ENCODE data around the gene TTLL5. TPM values are rescaled to one million over a fixed set of nuclear protein-coding genes. Genes with fewer than 3 reads are reported as not detected.

Gene TTLL5
- total RNA-seq, 2 experiments from 2014 or later: 23.6 to 28.4 TPM

DNA sequence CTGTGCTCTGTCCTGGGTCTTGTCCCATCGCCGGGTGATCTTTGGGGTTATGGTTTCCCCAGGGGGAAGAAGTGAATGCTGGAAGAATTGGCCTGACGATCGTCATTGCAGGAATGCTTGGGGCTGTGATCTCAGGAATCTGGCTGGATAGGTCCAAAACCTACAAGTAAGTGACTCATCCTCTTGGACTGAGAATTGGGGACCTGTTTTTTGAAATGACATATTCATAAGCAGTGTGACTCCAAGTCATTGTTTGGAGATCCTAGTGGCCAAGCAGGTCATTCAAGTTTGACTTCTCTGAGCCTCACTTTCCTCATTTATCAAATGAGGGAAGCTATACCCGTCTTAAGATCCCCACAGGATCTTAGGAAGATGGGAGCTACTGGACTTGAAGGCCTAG, 26.2 kb upstream of the TTLL5 start:
- CTCF ChIA-PET: interaction anchor here (0.7 kb wide), 1 partner anchor 15 kb away, joined by 3 read pairs; no protein-coding TSS in a partner anchor
- DNase-seq: no peak
- Mint-ChIP-seq H3K27ac (no peak overlapping the region), H3K9me3 (no peaks in the 10 kb centered on the region), H3K4me1 (ENCODE audit: low read depth) (no peaks in the 10 kb centered on the region), H3K4me3 (no peak overlapping the region), H3K36me3 (peaks cover 3% of the 10 kb centered on the region), H3K27me3 (no peaks in the 10 kb centered on the region)
- POLR2A ChIA-PET: no interaction called here
- intact Hi-C loops (cut with micrococcal nuclease): no loop called here

DNA sequence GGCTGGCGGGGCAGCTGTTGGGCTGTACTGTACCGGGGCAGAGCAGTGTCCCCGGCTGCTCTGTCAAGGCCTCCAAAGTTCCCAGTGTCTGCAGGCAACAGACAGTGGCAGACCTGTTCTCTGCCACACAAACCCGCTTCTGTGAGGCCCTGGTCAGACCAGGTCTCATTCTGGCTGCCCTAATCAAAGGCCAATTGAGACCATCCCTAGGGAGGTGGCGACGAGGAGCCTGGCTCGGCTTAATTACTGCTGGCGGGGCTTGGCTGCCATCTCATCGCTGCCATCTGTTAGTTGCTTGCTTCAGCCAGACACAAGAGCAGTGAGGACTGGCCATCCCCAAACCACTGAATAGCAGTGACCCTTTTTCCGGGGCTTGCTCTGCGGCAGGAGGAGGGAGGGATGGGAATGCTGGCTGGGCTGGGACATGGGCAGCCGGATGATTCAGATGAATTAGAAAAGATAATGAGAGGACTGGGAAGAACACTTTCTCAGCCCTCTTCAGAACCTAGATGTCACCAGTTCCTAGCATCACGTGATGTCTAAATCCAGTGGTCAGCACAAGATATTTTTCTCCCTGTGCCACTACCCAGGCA, 24.9 kb upstream of the TTLL5 start:
- no peaks in the 10 kb centered on the region for H3K27me3 Mint-ChIP-seq
- CTCF ChIA-PET: no interaction called here

DNA sequence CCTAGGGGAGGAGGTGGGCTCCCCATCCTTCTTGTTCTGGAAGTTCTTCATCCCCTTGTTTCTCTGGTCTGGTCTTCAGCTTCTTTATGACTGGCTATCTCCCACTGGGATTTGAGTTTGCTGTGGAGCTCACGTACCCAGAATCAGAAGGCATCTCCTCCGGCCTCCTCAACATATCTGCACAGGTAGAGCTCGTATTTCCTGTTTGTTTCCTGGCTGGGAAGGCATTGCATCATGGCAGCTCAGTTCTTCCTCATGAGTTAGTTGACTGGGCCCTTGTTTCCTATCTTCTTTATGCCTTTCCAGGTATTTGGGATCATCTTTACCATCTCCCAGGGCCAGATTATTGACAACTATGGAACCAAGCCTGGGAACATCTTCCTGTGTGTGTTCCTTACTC, 20.2 kb upstream of the TTLL5 start:
- intact Hi-C loops (cut with micrococcal nuclease): no loop called here
- peaks cover 2% of the 10 kb centered on the region for H3K36me3 Mint-ChIP-seq
- H3K27ac Mint-ChIP-seq: no peak overlapping the region
- DNase-seq: no peak
- H3K4me3 Mint-ChIP-seq: no peak overlapping the region
- POLR2A ChIA-PET: no interaction called here
- CTCF ChIA-PET: interaction anchor here (1.3 to 1.5 kb wide), 2 partner anchors 13 to 63 kb away, joined by 3 to 7 read pairs; no protein-coding TSS in a partner anchor
- H3K4me1 Mint-ChIP-seq (ENCODE audit: low read depth): no peaks in the 10 kb centered on the region
- H3K27me3 Mint-ChIP-seq: no peaks in the 10 kb centered on the region
- no peaks in the 10 kb centered on the region for H3K9me3 Mint-ChIP-seq

More for the DNA sequence above, 24.9 kb upstream of the TTLL5 start:
- intact Hi-C loops (cut with micrococcal nuclease): no loop called here
- DNase-seq: no peak
- no peak overlapping the region for H3K27ac Mint-ChIP-seq
- H3K4me1 Mint-ChIP-seq (ENCODE audit: low read depth): no peaks in the 10 kb centered on the region
- POLR2A ChIA-PET: no interaction called here
- no peaks in the 10 kb centered on the region for H3K9me3 Mint-ChIP-seq
- no peak overlapping the region for H3K4me3 Mint-ChIP-seq
- peaks cover 3% of the 10 kb centered on the region for H3K36me3 Mint-ChIP-seq

DNA sequence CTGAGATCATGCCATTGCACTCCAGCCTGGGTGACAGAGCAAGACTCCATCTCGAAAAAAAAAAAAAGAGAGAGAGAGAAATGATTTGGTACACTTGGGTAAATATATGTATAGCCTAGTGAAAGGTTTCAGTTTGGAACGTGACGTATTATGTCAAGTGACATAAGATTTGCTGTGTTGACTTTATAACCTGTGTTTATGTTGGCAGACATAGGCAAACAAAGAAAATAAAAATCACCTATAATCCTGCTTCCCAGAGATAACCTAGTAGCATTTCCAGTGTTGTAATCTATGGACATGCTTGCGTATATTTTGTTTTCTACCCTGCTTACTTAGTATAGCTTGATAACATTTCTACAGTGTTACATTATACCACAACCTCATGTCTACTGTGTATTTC, 17.1 kb upstream of the TTLL5 start:
- H3K36me3 Mint-ChIP-seq: peaks cover 9% of the 10 kb centered on the region
- H3K9me3 Mint-ChIP-seq: no peaks in the 10 kb centered on the region
- ChIA-PET CTCF (interaction anchor here (1.5 kb wide), 1 partner anchor 11 kb away, joined by 5 read pairs; no protein-coding TSS in a partner anchor), POLR2A (no interaction called here)
- no peaks in the 10 kb centered on the region for H3K27me3 Mint-ChIP-seq
- H3K27ac Mint-ChIP-seq: no peak overlapping the region
- intact Hi-C loops (cut with micrococcal nuclease): no loop called here
- H3K4me3 Mint-ChIP-seq: no peak overlapping the region
- no peak for DNase-seq
- no peaks in the 10 kb centered on the region for H3K4me1 Mint-ChIP-seq (ENCODE audit: low read depth)

DNA sequence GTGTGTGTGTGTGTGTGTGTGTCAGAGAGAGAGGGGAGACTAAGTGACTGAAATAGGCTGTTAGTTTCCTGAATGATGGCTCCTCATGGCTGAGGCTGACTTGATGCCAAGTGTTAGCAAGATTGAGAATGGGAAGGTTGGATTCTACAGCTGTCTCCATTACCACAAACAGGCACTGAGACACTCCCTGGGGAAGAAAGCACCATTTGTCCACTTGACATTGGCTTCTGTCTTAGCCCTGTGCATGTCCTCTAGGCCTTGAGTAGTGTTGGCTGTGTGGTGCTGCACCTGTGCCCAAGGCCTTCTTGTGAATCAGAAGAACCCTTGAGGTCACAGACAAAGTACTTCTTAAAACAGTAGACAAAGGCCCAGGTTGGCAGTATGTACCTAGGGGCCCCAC, 16.0 kb upstream of the TTLL5 start:
- intact Hi-C loops (cut with micrococcal nuclease): no loop called here
- no peak overlapping the region for H3K4me3 Mint-ChIP-seq
- H3K36me3 Mint-ChIP-seq: peaks cover 19% of the 10 kb centered on the region
- POLR2A ChIA-PET: no interaction called here
- CTCF ChIA-PET: no interaction called here
- no peaks in the 10 kb centered on the region for H3K4me1 Mint-ChIP-seq (ENCODE audit: low read depth)
- no peak for DNase-seq
- H3K27ac Mint-ChIP-seq: no peak overlapping the region
- no peaks in the 10 kb centered on the region for H3K9me3 Mint-ChIP-seq
- H3K27me3 Mint-ChIP-seq: no peaks in the 10 kb centered on the region

DNA sequence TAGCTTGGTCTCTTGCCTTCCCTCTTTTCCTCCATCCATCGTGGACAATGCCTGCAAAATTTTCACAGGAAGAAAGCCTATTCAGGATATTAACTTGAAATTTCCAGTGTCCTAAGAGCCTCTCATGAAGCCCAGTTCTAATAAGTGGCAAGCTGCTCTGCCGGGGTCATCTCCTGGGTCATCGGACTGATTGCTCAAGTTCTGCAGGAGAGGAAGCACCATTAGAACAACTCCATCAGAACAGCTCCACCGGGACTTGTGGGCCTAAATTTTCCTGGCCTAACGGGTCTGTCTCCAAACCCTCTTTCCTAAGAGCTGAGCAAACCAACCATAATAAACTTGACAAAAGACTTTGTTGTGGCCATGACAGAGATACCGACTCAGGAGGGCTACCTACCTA, 14.3 kb upstream of the TTLL5 start:
- intact Hi-C loops (cut with micrococcal nuclease): no loop called here
- peaks cover 30% of the 10 kb centered on the region for H3K36me3 Mint-ChIP-seq
- H3K4me3 Mint-ChIP-seq: no peak overlapping the region
- H3K4me1 Mint-ChIP-seq (ENCODE audit: low read depth): no peaks in the 10 kb centered on the region
- no peaks in the 10 kb centered on the region for H3K27me3 Mint-ChIP-seq
- no peaks in the 10 kb centered on the region for H3K9me3 Mint-ChIP-seq
- no peak for DNase-seq
- ChIA-PET CTCF (interaction anchor here (1.5 kb wide), 1 partner anchor 69 kb away, joined by 7 read pairs; no protein-coding TSS in a partner anchor), POLR2A (interaction anchor here (0.8 kb wide), 1 partner anchor 13 kb away, joined by 3 read pairs; the partner anchor contains the start of gene ERG28)
- no peak overlapping the region for H3K27ac Mint-ChIP-seq

DNA sequence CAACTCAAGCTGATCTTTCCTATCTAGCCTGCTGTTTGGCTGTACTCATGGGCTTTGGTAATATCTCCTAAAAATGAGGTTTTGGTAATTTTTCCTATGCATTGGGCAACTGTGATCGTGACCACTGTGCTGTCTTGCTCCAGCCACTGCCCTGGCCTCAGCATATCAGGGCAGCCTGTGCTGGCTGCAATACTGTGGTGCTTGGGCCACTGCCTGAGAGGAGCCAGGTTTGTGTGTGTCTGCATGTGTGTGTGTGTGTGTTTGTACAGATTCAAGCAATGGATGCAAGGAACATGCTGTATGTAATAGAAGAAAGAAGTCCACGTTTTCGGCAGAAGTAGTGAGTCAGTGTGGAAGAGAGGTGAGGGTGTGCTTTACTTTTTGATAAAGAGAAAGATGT, 13.4 kb upstream of the TTLL5 start:
- H3K36me3 Mint-ChIP-seq: peaks cover 32% of the 10 kb centered on the region
- intact Hi-C loops (cut with micrococcal nuclease): no loop called here
- H3K27ac Mint-ChIP-seq: no peak overlapping the region
- H3K4me3 Mint-ChIP-seq: no peak overlapping the region
- ChIA-PET CTCF (interaction anchor here (1.5 kb wide), 1 partner anchor 70 kb away, joined by 7 read pairs; no protein-coding TSS in a partner anchor), POLR2A (interaction anchor here (0.8 kb wide), 1 partner anchor 13 kb away, joined by 3 read pairs; the partner anchor contains the start of gene ERG28)
- no peaks in the 10 kb centered on the region for H3K27me3 Mint-ChIP-seq
- H3K9me3 Mint-ChIP-seq: no peaks in the 10 kb centered on the region
- no peaks in the 10 kb centered on the region for H3K4me1 Mint-ChIP-seq (ENCODE audit: low read depth)
- DNase-seq: no peak

DNA sequence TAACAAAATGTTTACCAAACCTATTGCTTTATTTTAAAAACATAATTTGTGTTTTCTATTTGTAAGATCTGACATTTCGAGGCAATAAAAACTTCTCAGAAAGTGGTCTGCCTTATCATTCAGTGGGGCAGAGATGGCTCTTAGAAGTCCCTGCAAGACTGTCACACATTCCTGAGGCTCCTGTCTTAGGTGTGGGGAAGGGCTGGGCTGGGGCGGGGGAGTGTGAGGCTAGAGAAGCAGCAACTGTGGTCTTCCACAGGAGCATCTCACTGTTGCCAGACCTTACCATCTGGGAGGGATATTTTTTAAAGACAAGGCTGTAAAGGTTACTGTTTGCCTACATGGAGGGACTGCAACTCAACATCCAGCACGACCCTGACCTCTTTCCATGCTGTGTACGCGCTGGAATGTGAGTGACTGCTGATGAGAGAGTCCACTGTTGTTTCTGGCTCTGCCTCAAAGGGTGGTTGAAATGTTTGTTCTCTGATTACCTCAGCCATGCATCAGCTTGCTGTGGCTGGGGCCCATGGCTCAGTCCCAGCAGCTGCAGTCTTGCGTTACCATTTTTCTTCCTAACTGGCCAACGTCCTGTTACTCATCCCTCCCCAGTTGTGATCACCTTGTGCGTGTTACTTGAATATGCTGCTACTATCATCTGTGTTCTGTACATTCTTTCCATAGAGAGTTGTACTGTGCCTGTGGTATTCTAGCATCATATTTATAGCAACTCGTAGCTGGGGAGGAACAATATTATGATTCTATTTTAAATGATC, 12.8 kb upstream of the TTLL5 start:
- no peak overlapping the region for H3K27ac Mint-ChIP-seq
- no peak for DNase-seq
- no peaks in the 10 kb centered on the region for H3K9me3 Mint-ChIP-seq
- no peaks in the 10 kb centered on the region for H3K4me1 Mint-ChIP-seq (ENCODE audit: low read depth)
- H3K4me3 Mint-ChIP-seq: no peak overlapping the region
- ChIA-PET POLR2A (no interaction called here), CTCF (interaction anchor here (14.0 kb wide), 1 partner anchor 74 kb away, joined by 336 read pairs; the partner anchor contains the start of gene FLVCR2)
- H3K27me3 Mint-ChIP-seq: no peaks in the 10 kb centered on the region
- H3K36me3 Mint-ChIP-seq: peaks cover 35% of the 10 kb centered on the region
- intact Hi-C loops (cut with micrococcal nuclease): no loop called here

DNA sequence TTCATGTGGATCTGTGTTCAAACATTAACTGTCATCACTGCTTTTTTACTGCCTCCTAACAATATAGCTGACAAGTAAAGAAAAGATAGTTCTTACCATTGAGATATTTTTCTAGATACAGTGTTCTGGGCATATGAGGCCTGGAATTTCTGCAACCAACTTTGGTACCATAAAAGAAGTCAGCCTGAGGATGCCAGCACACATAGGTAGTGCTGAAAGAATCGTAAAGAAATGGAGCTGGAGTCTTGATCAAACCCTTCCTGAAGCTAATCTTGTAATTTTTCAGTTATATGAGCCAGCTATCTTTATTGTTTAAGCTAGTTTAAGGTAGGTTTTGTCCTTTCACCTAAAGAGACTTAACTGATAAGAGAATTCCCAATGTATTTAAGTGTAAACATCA, 11.7 kb upstream of the TTLL5 start:
- no peak for DNase-seq
- POLR2A ChIA-PET: interaction anchor here (1.0 kb wide), 1 partner anchor 134 kb away, joined by 7 read pairs; no protein-coding TSS in a partner anchor
- no peak overlapping the region for H3K27ac Mint-ChIP-seq
- peaks cover 39% of the 10 kb centered on the region for H3K36me3 Mint-ChIP-seq
- intact Hi-C loops (cut with micrococcal nuclease): no loop called here
- H3K4me1 Mint-ChIP-seq (ENCODE audit: low read depth): peaks cover 2% of the 10 kb centered on the region
- no peaks in the 10 kb centered on the region for H3K9me3 Mint-ChIP-seq
- H3K27me3 Mint-ChIP-seq: no peaks in the 10 kb centered on the region
- no peak overlapping the region for H3K4me3 Mint-ChIP-seq
- CTCF ChIA-PET: interaction anchor here (0.8 to 14.0 kb wide), 4 partner anchors 11 to 342 kb away, joined by 3 to 336 read pairs (median 4); partner anchors contain the start of genes ERG28, FLVCR2 and TTLL5

DNA sequence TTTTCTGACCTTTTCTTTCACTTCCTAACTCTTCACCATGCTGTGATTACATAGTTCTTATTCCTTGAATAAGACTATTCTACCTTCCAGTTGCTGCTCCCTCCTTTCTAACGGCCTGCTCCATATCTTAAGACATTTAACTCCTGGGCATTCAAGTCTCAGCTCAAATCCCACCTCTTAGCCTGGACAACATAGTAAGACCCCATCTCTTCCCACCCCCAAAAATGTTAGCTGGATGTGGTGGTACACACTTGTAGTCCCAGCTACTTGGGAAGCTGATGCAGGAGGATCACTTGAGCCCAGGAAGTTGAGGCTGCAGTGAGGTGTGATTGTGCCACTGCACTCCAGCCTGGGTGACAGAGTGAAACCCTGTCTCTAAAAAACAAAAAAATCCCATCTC, 11.3 kb upstream of the TTLL5 start:
- Mint-ChIP-seq H3K9me3 (no peaks in the 10 kb centered on the region), H3K4me1 (ENCODE audit: low read depth) (peaks cover 2% of the 10 kb centered on the region), H3K4me3 (no peak overlapping the region), H3K36me3 (peaks cover 39% of the 10 kb centered on the region), H3K27me3 (no peaks in the 10 kb centered on the region), H3K27ac (no peak overlapping the region)
- intact Hi-C loops (cut with micrococcal nuclease): no loop called here
- DNase-seq: no peak
- POLR2A ChIA-PET: interaction anchor here (1.0 kb wide), 1 partner anchor 134 kb away, joined by 7 read pairs; no protein-coding TSS in a partner anchor
- CTCF ChIA-PET: interaction anchor here (0.8 to 14.0 kb wide), 5 partner anchors 11 to 342 kb away, joined by 3 to 336 read pairs (median 3); partner anchors contain the start of genes ERG28, FLVCR2 and TTLL5

DNA sequence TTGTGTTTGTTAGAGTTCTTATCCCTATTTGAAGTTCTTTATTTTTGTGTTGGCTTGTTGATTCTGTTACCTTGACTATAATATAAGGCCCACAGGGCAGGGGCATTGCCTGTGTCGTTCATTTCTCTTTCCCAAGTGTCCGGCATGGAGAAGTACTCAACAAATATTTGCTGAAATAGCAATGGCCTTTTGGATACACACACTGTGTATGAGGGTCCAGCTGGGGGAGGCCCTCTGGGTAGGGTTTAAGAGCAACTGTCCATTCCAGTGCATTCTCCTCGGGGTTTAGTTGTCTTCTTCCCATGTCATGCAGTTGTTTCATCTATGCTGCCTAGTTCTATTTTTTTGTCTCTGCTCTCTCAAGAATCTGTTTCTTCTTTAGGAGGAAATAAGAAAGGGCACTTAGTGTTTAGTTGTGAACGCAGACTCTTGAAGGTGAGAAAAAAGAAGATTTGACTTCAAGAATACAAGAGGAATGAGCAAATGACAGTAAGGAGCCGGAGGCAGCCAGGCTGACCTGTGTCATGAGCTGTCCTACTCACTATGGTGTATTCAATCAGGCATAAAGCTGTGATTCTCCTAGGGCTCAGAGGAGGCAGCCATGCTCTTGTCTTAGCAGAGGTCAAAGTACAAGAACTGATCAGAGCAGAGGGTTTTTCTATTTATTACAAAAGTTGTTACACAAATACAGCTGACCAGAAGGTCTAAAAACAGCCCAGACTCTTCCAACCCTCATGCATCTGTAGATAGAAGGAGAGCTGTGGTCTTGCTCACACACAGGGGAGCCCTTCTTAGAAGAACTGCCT, 10.6 kb upstream of the TTLL5 start:
- no peak overlapping the region for H3K4me3 Mint-ChIP-seq
- ChIA-PET CTCF (interaction anchor here (0.8 to 14.0 kb wide), 4 partner anchors 16 to 343 kb away, joined by 3 to 336 read pairs (median 3); partner anchors contain the start of gene FLVCR2), POLR2A (interaction anchor here (1.0 to 1.4 kb wide), 2 partner anchors 10 to 135 kb away, joined by 3 to 7 read pairs; partner anchors contain the start of genes ERG28 and TTLL5)
- no peak overlapping the region for H3K27ac Mint-ChIP-seq
- H3K27me3 Mint-ChIP-seq: no peaks in the 10 kb centered on the region
- no peak for DNase-seq
- peaks cover 39% of the 10 kb centered on the region for H3K36me3 Mint-ChIP-seq
- peaks cover 2% of the 10 kb centered on the region for H3K4me1 Mint-ChIP-seq (ENCODE audit: low read depth)
- intact Hi-C loops (cut with micrococcal nuclease): no loop called here
- H3K9me3 Mint-ChIP-seq: no peaks in the 10 kb centered on the region

Data from activated CD4-positive, alpha-beta memory T cell treated with anti-CD3 and anti-CD28 coated beads for 36 hours (primary cell).